ENCODE measurements around the gene POLR3H.

The POLR3H gene

GRCh38 chr22:41480397-41480735 lies 63.9 kb downstream of the POLR3H start:
- DNase-seq = no peak

- no peak for DNase-seq
Observed at GRCh38 chr22:41479671-41480396, 64.4 kb downstream of the POLR3H start.

- DNase-seq = no peak
Observed at GRCh38 chr22:41478891-41479521, 65.3 kb downstream of the POLR3H start.

GRCh38 chr22:41478473-41478872 lies 65.8 kb downstream of the POLR3H start:
- no peak for DNase-seq

Measured in stimulated activated CD4-positive, alpha-beta T cell treated with anti-CD3 and anti-CD28 coated beads, Interleukin-2, amount 100 ng/mL, for 48 hours (primary cell).